GM23338 (cell line): ENCODE data around the gene APOB.

Experiments
- CREB1 ChIP-seq: fragments of 250-450 bp; sonication (Bioruptor Pico); IDR thresholded peaks from 2 replicates; pipeline ENCODE4 v1.5.0; 2020; ENCODE audit warnings: low read depth, mild to moderate bottlenecking, moderate library complexity
- EZH2 ChIP-seq: fragments of 200-600 bp; sonication (generic); IDR thresholded peaks from one replicate; pipeline ENCODE4 v1.8.0; 2017; ENCODE audit warnings: antibody characterized with exemption, mild to moderate bottlenecking, low read depth; ENCODE audit not compliant: unreplicated experiment
- EZH2phosphoT487 ChIP-seq: fragments of 200-600 bp; sonication (generic); IDR thresholded peaks from one replicate; pipeline ENCODE4 v1.8.1; 2018; ENCODE audit warnings: antibody characterized with exemption; ENCODE audit not compliant: unreplicated experiment
- JUNB ChIP-seq: IDR thresholded peaks from one replicate; pipeline ENCODE4 v1.6.1; 2016; ENCODE audit warnings: antibody characterized with exemption; ENCODE audit not compliant: unreplicated experiment
- NANOG ChIP-seq: IDR thresholded peaks from 2 replicates; pipeline ENCODE4 v1.6.1; 2016; ENCODE audit warnings: antibody characterized with exemption, borderline replicate concordance
- POLR2AphosphoS5 ChIP-seq: IDR thresholded peaks from 2 replicates; pipeline ENCODE4 v1.6.1; 2016; ENCODE audit warnings: antibody characterized with exemption, low read depth
- STAT1 ChIP-seq: IDR thresholded peaks from one replicate; pipeline ENCODE4 v1.6.1; 2016; ENCODE audit warnings: antibody characterized with exemption; ENCODE audit not compliant: unreplicated experiment
- ZNF331 ChIP-seq: fragments of 250-450 bp; sonication (Bioruptor Pico); IDR thresholded peaks from 2 replicates; pipeline ENCODE4 v1.5.0; 2020; ENCODE audit warnings: low read depth, mild to moderate bottlenecking, moderate library complexity
- ZNF462 ChIP-seq: fragments of 250-450 bp; sonication (Bioruptor Pico); IDR thresholded peaks from 2 replicates; pipeline ENCODE4 v1.5.0; 2020; ENCODE audit warnings: mild to moderate bottlenecking, moderate library complexity
- TF ChIP-seq, protein P1 (sequence below): IDR thresholded peaks from one replicate; pipeline ENCODE4 v1.6.1; 2018; ENCODE audit warnings: antibody characterized with exemption; ENCODE audit not compliant: unreplicated experiment
- TF ChIP-seq, protein P2 (sequence below), 2 experiments: fragments of 200-600 bp in 1 of 2; sonication (generic) in 1 of 2; conservative IDR thresholded peaks; 2 replicates each; pipeline versions ENCODE4 v1.5.1 to v1.6.1; 2016 to 2017; ENCODE audit warnings: antibody characterized with exemption in 2 of 2, low read depth in 2 of 2, mild to moderate bottlenecking in 2 of 2, moderate library complexity in 1 of 2
- TF ChIP-seq, protein P3 (sequence below): IDR thresholded peaks from 2 replicates; pipeline ENCODE4 v1.6.1; 2016; ENCODE audit warnings: antibody characterized with exemption

DNA sequence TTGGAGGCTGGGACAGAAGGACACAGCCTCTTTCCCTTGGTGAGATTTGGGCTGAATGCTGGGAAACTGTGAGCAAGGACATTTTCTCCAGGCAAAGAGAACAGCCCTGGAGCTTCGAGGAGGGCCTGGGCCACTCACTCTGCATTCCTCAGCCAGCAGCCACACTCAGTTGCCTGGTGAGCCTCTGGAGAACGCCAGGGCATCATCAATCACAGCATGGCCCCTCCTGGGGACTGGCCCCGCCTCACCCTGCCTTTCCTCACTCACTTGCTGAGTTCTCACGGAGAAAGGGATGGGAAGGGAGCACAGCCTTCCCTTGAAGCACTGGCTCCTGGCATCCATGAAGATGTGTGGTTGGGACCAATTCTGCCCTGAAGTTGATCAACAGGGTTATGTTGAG is 55.0 kb downstream of the APOB start:
- TF ChIP-seq CREB1 (CRISPR knock-in tag) = no peak
- TF ChIP-seq, protein P1, sequence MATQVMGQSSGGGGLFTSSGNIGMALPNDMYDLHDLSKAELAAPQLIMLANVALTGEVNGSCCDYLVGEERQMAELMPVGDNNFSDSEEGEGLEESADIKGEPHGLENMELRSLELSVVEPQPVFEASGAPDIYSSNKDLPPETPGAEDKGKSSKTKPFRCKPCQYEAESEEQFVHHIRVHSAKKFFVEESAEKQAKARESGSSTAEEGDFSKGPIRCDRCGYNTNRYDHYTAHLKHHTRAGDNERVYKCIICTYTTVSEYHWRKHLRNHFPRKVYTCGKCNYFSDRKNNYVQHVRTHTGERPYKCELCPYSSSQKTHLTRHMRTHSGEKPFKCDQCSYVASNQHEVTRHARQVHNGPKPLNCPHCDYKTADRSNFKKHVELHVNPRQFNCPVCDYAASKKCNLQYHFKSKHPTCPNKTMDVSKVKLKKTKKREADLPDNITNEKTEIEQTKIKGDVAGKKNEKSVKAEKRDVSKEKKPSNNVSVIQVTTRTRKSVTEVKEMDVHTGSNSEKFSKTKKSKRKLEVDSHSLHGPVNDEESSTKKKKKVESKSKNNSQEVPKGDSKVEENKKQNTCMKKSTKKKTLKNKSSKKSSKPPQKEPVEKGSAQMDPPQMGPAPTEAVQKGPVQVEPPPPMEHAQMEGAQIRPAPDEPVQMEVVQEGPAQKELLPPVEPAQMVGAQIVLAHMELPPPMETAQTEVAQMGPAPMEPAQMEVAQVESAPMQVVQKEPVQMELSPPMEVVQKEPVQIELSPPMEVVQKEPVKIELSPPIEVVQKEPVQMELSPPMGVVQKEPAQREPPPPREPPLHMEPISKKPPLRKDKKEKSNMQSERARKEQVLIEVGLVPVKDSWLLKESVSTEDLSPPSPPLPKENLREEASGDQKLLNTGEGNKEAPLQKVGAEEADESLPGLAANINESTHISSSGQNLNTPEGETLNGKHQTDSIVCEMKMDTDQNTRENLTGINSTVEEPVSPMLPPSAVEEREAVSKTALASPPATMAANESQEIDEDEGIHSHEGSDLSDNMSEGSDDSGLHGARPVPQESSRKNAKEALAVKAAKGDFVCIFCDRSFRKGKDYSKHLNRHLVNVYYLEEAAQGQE = no peak
- TF ChIP-seq, protein P2, sequence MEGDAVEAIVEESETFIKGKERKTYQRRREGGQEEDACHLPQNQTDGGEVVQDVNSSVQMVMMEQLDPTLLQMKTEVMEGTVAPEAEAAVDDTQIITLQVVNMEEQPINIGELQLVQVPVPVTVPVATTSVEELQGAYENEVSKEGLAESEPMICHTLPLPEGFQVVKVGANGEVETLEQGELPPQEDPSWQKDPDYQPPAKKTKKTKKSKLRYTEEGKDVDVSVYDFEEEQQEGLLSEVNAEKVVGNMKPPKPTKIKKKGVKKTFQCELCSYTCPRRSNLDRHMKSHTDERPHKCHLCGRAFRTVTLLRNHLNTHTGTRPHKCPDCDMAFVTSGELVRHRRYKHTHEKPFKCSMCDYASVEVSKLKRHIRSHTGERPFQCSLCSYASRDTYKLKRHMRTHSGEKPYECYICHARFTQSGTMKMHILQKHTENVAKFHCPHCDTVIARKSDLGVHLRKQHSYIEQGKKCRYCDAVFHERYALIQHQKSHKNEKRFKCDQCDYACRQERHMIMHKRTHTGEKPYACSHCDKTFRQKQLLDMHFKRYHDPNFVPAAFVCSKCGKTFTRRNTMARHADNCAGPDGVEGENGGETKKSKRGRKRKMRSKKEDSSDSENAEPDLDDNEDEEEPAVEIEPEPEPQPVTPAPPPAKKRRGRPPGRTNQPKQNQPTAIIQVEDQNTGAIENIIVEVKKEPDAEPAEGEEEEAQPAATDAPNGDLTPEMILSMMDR (conservative IDR thresholded peaks at IDR 0.05; ENCODE audit: low read depth in 2 of 2) = no peak
- TF ChIP-seq POLR2AphosphoS5 = no peak
- TF ChIP-seq EZH2phosphoT487 = no peak
- no peak for TF ChIP-seq EZH2
- TF ChIP-seq JUNB = no peak
- TF ChIP-seq ZNF331 (CRISPR knock-in tag) = no peak
- TF ChIP-seq ZNF462 (CRISPR knock-in tag) = no peak
- TF ChIP-seq, protein P3, sequence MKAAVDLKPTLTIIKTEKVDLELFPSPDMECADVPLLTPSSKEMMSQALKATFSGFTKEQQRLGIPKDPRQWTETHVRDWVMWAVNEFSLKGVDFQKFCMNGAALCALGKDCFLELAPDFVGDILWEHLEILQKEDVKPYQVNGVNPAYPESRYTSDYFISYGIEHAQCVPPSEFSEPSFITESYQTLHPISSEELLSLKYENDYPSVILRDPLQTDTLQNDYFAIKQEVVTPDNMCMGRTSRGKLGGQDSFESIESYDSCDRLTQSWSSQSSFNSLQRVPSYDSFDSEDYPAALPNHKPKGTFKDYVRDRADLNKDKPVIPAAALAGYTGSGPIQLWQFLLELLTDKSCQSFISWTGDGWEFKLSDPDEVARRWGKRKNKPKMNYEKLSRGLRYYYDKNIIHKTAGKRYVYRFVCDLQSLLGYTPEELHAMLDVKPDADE = no peak
- TF ChIP-seq NANOG = no peak
- no peak for TF ChIP-seq STAT1
